Stimulated activated naive CD4-positive, alpha-beta T cell (primary cell): ENCODE measurements around the gene RPRD1B.

Source experiments
- DNase-seq, 6 experiments: peaks; one replicate each; lab custom pipeline; 2025; lab: John Stamatoyannopoulos, UW

Gene RPRD1B

DNA sequence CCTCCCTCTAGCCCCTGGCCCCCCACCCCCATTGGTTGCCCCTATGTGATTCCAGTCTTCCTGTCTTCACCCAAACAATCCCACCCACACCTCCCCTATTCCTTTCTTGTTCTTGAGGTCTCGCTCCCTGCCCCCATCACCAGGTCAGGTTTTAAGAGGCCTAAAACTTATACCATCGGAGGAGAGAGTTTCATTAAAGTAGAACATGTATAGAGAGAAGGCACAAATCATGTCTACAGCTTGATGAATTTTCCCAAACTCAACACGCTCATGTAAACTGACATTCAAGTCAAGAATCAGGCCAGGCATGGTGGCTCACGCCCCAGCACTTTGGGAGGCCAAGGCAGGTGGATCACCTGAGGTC lies 87.1 kb downstream of the RPRD1B start:
- DNase-seq, result no peak

DNA sequence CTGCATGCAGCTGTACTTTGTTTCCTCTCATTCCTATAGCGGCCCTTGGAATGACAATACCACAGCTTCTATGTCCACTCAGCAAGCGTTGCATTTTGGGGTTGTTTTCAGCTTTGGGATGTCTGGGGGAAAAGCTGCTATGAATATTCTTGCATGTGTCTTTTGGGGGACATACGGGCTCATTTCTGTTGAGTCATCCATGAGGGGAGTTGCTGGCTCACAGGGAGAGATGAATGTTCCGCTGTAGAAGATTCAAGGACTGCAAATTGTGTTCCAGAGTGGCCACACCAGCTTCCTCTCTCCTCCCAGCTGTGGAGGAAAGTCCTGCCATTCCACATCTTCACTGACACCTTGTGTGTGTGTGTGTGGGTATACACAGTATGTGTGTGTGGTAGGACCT lies 88.2 kb downstream of the RPRD1B start:
- DNase-seq, result no peak

DNA sequence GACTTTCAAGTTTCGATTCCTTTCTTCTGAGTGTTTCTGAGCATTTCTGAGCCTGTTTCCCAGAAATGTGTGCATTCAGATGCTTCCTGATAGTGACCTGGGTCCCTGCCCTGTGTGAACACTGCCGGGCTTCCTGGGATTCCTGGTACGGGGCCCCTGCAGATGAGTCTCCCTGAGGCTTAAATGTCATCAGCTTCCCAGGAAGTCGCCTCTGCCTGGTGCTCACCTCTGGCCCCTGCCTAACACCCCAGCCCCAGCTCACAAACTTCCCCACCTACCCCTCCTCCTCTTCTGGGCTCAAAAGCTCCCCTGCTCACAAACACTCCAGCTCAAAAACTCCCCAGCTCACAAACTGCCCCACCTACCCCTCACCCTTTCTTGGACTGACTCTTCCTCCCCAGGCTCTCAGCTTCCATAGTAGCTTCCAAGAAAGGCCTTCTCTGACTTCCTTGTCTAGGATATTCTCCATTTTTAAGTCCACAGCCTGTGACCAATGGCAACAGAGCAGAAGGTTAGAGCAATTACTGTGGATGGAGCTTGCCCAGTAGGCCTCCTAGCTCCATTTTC lies 89.6 kb downstream of the RPRD1B start:
- no peak for DNase-seq

DNA sequence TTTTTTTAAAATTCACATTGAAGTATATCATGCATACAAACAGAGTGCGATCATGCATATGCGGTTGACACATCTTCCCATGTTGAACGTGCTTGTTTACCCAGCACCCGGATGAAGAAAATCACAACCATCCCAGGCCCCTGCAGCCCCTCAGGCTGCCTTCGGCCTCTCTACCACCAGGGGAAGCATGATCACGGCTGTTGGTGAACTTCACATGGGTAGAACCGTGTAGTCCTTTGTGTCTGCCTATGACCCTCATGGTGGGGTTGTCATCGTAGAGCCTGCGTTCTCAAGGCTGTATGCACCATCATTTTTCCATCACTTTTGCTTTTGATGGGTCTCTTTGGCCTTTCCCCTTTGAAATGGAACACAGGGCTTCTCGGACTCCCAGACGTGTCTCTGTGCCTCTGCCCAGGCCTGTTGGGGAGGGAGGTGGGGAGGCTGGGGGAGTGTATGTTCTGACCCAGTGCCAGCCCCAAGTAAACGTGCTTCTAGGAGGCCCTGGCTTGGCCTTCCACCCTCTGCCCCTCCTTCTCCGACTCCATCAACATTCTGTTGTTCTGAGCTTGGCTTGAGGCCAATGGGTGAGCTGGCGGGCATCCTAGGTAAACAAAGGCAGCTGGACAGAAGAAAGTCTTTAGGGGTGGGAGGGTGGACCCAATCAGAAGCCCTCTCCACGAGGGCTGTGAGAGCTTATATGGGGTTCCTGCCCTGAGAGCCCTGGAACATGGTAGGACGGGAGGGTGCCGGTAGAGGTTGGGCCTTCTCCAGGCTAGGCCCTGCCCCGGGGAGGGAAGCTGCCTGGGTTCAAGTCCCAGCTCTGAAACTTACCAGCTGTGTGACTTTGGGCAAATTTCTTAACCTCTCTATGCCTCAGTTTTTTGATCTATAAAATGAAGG lies 91.9 kb downstream of the RPRD1B start:
- no peak for DNase-seq

DNA sequence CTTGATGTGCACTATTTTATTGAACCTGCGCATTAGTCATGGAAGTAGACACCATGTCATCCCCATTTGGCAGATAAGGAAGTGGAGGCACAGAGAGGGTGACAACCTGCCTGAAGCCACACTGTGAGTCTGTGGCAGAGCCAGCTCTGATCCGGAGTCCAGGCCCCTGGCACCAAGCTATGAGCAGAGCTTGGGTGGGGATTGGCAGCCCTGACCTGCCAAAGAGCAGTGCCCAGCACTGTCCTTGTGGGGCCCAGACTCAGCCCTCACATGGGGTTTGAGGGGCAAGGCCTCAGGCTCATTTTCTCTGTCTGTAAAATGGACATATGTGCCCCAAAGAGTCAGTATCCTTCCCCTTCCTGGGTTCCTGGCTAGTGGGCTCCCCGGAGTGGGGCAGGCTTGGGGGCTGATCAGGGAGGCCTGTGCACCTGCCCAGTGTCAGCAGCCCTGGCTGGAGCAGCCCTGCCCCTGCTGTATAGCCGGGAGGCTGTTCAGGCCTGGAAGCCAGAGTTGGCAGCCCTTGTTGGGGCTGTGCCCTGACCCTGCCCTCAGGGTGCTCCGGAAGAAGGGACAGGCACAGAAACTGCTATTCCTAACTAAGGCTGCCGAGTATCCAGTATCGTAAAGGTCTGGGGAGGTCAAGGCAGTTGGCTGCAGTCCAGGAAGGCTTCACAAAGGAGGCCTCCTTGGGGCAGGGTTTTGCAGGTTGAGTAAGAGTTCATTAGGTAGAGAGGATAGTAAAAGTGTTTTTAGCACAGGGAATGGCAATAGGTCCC lies 92.8 kb downstream of the RPRD1B start:
- no peak for DNase-seq

DNA sequence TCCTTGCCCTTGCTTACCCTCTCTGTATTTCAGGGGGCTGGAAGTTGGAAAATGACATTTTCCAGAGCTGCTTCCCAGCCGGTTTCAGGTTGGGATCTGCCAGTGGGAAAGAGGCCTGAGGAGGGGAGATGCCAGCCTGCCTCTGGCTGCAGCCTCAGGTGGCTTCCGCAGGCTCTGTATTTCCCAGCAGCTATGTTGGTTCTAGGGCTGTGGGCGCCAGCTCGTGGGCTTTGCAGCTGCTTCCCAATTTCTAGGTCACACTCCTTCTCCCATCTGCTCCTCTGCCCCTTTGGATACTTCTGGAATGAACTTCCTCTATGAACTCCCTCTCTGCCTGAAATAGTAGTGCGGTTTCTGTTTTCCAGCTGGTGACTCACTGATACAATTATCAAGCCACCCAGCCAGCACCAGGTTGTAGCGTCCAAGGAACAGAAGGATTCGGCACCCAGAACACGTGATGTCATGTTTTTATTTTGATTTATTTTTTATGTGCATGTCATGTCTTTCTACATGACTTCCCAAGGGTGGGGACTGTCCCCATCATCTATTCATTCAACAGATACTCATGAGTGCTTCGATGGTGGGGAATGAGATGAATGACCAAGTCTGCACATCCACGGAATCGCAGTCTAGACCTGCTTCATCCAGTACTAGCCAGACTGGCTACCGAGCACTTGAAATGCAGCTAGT lies 93.5 kb downstream of the RPRD1B start:
- DNase-seq, result no peak

DNA sequence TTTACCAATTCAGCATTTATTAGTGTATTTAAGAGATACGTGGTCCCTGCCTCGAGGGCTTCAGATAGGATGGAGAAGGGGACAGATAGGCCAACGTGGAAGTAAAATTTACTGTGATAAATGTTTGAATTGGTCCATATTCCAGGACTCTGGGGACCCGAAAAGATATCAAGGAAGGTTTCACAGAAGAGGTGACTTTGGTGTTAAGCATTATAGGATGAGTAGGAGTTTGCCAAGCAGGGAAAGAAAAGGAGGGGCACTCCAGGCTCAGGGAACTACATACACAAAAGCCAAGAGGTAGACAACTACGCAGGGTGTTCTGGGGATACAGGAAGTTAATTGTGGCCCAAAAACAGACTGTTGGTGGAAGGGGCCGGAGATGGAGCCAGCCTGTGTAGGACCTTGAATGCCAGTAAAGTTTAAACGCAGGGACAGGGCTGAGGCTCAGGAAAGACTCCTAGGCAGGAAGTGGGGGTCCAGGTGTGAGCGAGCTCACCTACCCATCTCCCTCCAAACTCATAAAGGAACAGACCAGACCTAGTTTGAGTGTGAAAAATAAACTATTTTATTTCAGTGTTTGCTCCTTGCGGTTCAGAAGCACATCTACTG lies 94.5 kb downstream of the RPRD1B start:
- DNase-seq, result no peak

DNA sequence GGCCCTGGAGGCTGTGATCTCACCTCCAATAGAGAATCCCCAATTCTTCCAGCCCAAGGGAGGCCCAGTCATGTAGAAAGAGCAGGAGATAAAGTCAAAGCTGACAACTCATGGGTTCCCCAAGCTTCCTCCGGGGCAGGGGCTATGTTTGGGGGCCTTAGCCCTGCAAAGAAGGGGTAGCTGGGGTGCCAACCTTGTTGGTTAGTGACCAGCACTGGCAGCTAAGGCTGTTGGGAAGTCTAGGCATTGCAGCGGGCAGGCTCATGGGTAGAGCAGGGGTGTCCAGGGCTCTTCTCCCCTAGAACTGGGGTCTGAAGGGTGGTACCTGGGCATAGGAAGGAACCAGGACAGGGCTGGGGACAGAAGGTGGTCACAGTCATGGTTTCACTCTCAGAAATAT lies 95.1 kb downstream of the RPRD1B start:
- no peak for DNase-seq

DNA sequence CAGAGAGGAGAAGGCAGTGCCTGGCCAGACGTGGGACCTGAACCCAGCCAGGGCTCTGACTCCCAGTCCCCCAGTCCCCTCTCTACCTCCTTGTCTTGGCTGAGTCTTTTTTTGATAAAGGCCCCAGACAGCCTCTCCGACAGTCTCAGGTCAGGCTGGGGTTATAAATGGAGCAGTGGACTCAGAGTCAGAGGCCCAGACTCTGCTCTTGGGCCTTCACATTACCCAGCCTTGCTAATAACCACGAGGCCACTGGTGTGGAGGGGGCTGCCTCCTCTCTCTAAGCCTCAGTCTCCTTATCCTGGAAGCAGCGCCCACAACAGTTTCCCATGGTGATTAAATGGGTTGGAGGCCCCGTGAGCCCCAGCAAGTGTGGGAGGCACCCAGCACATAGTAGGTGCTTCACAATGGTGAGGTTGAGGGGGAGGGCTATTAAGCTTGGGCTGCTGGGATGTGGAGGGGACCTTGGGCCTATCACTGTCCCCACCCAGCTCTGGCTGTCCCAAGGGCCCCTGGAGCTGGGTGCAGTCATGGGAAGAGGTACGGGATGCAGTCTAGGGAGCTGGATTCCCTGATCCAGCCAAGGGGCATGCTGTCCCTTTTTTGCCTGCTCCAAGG lies 95.8 kb downstream of the RPRD1B start:
- DNase-seq, result no peak

DNA sequence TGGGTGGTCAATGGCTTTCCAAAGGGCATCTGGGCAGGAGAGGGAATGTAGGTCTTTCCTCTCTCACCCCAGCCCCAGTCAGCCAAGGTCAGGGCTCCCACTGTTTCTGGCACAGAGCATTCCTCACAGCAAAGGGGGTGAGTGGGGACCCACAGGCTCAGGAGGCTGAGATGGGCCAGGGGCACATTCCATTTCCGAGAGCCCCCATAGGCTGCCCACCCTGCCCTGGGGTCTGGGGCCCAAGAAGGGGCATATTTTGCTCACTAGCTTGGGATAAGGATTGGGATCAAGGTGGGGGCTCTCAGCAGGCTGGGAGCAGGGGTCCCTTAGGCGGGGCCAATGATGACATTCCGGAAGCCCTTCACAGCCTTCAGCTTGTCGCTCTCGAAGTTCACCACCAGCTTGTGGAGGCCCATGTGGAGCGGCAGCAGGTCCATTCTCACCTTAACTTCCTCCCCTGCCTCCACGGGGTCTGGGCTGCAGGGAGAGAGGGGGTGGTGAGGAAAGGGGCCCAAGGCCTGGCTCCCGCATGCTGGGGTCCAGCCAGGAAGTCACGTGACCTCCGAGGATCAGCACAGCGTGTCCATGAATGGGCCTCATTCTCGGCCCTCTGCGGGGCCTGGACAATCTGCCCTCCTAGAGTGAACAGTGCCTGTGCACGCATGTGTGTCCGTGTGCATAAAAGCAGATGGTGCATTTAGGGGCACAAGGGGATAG lies 96.5 kb downstream of the RPRD1B start:
- DNase-seq, result no peak

DNA sequence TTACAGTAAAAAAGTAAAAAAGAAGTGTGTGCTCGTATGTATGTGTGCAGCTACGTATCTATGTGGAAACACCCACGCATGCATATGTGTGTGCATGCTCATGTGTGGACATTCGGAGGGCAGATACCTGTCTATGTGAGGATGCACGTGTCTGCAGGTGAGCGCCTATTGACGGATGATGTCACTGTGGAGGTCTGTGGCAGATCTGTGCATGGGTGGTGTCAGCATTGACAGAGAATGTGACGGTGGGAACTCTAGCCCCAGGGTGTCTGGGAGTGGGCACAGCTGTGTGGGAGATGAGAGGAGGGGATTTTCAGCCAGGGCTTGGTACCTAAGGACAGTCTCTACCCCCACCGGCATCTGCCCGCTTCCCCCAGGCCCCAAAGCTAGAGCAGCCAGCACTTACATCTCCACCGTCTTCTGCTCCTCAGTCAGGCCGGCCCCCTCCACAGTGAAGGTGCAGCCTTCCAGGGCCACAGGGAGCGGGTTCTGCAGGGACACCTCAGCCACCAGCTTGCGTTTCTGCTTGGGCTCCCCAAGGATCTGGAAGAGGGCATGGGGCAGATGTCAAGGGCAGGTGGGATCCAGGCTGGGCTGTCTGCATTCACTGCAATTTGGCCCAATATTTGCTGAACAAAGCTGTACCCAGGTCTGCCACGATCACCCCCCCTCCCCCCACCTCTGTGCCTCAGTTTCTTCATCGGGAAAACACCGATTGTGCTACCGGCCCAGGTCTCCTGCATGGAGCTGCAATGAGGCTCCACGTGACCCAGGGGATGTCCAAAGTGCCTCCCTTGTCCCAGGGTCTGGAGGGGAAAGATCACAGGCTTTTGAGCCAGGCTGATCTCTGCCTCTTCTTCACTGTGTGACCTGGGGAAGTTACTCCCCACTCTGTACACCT lies 97.4 kb downstream of the RPRD1B start:
- no peak for DNase-seq

DNA sequence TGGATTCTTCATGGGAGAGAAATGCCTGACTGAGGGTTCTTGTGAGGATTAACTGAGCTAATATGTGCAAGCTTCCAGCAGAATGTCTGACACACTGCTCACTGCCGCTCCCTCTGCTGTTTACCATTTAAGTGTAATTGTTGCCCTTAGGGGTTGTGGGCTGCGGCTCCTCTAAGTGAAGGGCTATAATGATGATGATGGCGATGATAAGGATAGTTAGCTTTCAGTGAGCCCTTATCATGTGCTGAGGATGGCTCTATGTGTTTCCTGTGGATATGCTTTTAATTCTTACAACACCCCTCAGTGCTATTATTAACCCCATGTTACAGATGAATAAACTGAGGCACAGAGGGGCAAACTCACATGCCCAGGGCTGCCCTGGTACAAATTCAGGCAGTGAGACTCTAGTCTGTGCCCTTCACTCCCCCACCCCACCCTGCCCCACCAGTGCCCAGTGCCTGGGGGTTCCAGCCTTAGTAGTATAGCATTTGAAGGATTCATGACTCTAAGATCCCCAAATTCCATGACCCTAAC lies 98.1 kb downstream of the RPRD1B start:
- no peak for DNase-seq

DNA sequence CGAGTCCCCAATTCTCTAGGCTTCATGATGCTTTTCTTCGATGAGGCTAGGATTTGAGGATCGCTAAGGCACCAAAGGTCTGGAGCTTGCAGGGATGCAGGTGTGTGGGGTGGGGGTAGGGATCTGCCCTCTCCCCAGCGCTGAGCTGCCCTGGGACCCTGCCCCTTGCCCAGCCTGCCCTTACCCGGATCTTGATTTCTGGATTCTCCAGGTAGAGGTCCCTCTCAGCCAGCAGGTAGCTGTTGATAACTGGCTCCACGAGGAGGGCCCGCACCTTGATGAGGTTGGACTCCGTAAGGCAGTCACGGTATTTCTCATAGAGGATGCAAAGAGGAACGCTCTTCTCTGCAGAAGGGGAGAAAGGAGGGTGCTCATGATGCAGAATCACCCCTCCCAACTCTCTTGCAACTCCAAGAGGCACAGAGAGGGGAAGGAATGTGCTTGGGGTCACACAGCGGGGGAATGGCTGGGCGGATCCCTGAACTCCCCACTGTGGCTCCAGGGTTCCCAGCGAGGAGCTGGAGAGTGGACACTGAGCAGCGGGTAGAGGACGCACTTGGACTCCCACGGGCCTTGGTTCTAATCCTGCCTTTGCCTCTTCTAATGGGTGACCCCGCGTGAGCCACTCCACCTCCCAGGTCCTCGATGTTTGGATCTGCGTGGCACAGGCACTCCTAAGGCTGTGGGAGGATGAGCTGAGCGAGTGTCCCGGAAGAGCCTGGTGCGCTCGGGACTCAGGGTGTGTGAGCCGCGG lies 98.8 kb downstream of the RPRD1B start:
- no peak for DNase-seq

DNA sequence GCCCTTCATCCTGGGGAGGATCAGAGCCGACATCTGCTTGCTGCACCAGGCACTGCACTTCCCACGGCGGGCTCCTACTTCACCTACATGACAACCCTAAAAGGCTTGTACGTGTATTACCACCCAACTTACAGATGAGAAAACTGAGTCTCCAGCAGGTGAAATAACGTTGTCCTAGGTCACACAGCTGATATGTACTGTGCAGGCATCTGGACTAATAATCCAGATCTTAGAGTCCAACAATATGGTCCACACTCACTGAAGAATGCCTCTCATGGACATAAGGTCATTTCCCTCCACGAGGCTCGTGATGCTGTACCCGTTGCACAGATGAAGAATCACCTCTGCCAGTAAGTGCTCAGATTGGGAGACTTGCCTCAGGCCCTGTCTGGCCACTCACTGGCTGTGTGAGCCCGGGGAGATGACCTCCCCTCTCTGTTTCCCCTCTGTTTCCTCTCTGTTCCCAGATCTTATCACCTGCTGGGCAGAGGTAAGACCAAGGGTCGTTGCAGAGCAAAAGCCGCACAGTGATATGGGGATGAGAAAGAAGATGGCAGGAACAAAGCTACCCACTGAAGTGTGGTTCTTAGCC lies 99.5 kb downstream of the RPRD1B start:
- DNase-seq, result no peak

DNA sequence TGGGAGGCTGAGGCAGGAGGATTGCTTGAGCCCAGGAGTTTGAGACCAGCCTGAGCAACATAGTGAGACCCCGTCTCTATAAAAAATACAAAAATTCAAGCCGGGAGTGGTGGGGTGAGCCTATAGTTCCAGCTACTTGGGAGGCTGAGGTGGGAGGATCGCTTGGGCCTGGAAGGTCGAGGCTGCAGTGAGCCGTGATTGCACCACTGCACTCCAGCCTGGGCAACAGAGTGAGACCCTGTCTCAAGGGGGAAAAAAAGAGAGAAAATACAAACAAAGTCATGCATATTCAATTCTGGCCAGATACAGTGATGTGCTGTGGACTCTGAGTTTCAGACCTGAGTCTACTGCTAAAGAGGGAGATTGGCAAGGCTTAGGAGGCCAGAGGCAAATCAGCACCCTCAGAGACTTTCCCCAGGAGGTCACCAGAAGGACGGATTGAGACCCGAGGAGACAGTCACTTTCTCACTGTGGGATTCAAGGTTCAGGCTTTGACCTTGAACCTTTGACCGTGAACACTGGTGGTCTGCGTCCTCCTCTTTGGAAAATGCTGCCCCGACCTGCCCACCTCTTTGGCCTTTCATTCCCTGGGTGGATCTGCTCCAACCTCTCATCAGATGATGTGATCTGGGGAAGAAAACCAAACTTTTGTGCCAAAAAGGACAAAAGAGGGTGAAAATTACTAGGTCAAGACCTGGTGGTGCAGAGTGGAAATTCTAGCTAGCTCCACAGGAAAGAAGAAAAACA lies 100.3 kb downstream of the RPRD1B start:
- DNase-seq, result no peak

DNA sequence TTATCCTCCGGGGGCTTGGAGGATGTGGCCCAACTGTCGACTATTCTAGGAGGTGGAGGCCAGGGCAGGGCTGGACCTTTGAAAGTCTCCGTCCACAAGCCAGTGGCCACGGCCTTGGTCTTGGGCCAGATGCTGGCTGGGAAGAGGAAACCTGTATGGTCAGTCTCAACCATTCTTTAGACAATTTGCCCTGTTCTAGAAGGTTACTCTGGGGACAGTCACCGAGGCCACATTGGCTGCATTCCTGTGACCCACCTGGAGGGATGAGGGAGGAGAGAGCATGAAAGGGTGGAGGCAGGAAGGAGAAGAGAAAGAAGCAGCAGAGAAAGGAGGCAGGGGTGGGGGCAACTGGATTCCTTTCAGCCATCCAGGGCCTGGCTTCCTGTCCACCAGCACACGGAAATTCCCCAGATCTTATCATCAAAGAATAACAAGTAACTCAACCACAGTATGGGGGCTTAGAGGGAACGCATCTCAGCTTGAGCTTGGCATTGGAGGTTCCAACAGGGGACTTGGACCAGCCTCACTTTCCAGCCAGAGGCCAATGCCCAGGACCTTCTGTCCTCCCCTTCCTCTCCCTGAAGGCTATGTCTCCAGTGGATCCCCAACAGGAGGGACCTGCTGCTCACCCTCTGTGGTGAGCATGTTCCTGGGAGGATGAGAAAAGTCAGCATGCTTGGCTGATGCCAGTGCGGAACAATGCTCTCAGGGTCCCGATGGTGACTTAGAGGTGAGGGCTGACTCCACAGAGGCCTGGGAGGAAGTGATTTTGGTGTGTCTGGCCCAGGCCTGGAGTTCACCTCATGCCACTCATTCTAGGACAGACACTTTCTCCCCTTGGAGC lies 101.1 kb downstream of the RPRD1B start:
- no peak for DNase-seq

DNA sequence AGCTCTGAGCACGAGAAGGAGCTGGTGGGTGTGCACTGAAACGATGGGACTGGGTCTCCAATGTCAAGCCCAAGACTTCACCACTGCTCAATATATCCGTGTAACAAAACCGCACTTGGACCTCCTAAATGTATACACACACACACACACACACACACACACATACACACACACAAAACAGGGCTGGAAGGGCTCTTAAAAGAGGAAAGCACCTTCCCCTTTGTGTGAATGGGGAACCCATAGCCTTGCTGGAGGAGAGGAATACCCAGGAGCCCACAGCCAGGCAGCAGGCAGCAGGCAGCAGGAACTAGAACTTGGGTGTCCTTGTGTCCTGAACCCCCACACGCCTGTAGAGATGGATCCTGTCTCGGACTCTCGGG lies 101.7 kb downstream of the RPRD1B start:
- DNase-seq, result no peak
